ENCODE results near the gene NENF. TPM values are rescaled to one million over a fixed set of nuclear protein-coding genes. Genes with fewer than 3 reads are reported as not detected.

Gene NENF
- total RNA-seq, 2 experiments from 2014 or later = 21.2 to 22.4 TPM

GRCh38 chr1:212482006-212482636 lies 49.4 kb downstream of the NENF start:
- intact Hi-C loops (cut with DNase I, micrococcal nuclease) = no loop called here
- Mint-ChIP-seq H3K36me3 (ENCODE audit: low read depth) (no peaks in the 10 kb centered on the region), H3K27ac (no peak overlapping the region), H3K4me3 (no peak overlapping the region), H3K9me3 (no peaks in the 10 kb centered on the region), H3K4me1 (ENCODE audit: low read depth) (peaks cover 3% of the 10 kb centered on the region), H3K27me3 (peaks cover 8% of the 10 kb centered on the region)
- ChIA-PET POLR2A (no interaction called here), CTCF (interaction anchor here (1.4 kb wide), 1 partner anchor 183 kb away, joined by 3 read pairs; no protein-coding TSS in a partner anchor)
- Histone ChIP-seq H3K27me3 (ENCODE audit: control insufficient read depth in 1 of 2, insufficient read depth in 2 of 2, low read length in 2 of 2) (no peaks in the 10 kb centered on the region), H3K27ac (ENCODE audit: low read depth in 1 of 2, low read length in 2 of 2) (no peak overlapping the region), H3K4me1 (ENCODE audit: insufficient read depth, low read length) (peaks cover 12% of the 10 kb centered on the region), H3K9me3 (ENCODE audit: control insufficient read depth in 1 of 2, insufficient read depth in 1 of 2, low read length in 2 of 2) (no peaks in the 10 kb centered on the region), H3K36me3 (ENCODE audit: insufficient read depth, low read length) (no peaks in the 10 kb centered on the region), H3K4me3 (ENCODE audit: low read length) (no peak overlapping the region)
- DNase-seq (no peak), ATAC-seq (ENCODE audit: poor library complexity) (no peak)
- no peak for TF ChIP-seq CTCF (IDR thresholded peaks at IDR 0.05)

DNA sequence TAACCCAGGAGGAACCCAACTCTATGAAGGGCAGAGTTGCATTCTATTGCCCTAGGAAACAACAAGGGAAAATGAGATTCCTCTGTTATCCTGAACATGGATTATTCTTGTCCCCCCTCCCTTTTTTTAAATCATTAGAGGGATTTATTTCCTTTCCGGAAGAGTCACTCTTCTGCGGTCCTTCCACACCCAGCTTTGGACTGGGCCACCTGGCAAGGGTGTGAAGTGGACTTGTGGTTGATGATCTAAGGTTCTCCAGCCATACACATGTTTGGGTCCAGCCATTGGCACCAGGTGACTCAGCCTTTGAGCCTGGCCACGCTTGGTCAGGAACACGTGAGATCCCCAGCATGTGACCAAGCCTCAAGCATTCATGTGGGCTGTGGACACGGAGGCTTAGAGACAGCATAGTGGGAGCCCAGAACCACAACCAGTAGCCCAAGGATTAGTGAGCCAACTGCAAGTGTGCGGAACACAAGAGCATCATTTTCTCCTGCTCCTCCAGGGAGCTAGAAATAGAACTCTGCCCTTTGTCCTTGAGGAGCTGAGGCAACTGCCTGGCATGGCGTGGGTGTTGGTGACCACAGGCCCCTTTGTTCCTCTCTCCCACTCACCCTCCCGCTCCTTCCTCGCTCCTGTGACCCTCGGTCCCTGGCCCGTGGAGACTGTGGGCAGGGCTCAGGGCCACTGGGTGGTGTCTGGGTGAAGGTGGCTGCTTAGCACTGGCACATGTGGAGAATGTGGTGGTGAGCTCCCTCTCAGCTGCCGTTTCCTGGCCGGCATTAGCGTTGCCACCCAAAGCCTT lies 50.1 kb downstream of the NENF start:
- H3K9me3 ChIP-seq (ENCODE audit: control insufficient read depth in 1 of 2, insufficient read depth in 1 of 2, low read length in 2 of 2) = no peaks in the 10 kb centered on the region
- no peak overlapping the region for H3K4me3 Mint-ChIP-seq
- ATAC-seq (ENCODE audit: poor library complexity) = no peak
- ChIA-PET CTCF (no interaction called here), POLR2A (no interaction called here)
- no peaks in the 10 kb centered on the region for H3K36me3 ChIP-seq (ENCODE audit: insufficient read depth, low read length)
- H3K4me3 ChIP-seq (ENCODE audit: low read length) = no peak overlapping the region
- intact Hi-C loops (cut with DNase I, micrococcal nuclease) = no loop called here
- no peak overlapping the region for H3K27ac Mint-ChIP-seq
- no peak for TF ChIP-seq CTCF (IDR thresholded peaks at IDR 0.05)
- H3K27me3 Mint-ChIP-seq = peaks cover 6% of the 10 kb centered on the region
- H3K9me3 Mint-ChIP-seq = no peaks in the 10 kb centered on the region
- no peak overlapping the region for H3K27ac ChIP-seq (ENCODE audit: low read depth in 1 of 2, low read length in 2 of 2)
- H3K27me3 ChIP-seq (ENCODE audit: control insufficient read depth in 1 of 2, insufficient read depth in 2 of 2, low read length in 2 of 2) = no peaks in the 10 kb centered on the region
- no peaks in the 10 kb centered on the region for H3K4me1 Mint-ChIP-seq (ENCODE audit: low read depth)
- DNase-seq = peak in 2 of 14 experiments; percentile 13 to 37
- peaks cover 4% of the 10 kb centered on the region for H3K4me1 ChIP-seq (ENCODE audit: insufficient read depth, low read length)
- H3K36me3 Mint-ChIP-seq (ENCODE audit: low read depth) = no peaks in the 10 kb centered on the region

- peak in 2 of 14 experiments; percentile 43 to 55 for DNase-seq
- Histone ChIP-seq H3K4me1 (ENCODE audit: insufficient read depth, low read length) (no peaks in the 10 kb centered on the region), H3K9me3 (ENCODE audit: control insufficient read depth in 1 of 2, insufficient read depth in 1 of 2, low read length in 2 of 2) (no peaks in the 10 kb centered on the region), H3K36me3 (ENCODE audit: insufficient read depth, low read length) (no peaks in the 10 kb centered on the region), H3K27me3 (ENCODE audit: control insufficient read depth in 1 of 2, insufficient read depth in 2 of 2, low read length in 2 of 2) (no peaks in the 10 kb centered on the region), H3K4me3 (ENCODE audit: low read length) (no peak overlapping the region), H3K27ac (ENCODE audit: low read depth in 1 of 2, low read length in 2 of 2) (no peak overlapping the region)
- ChIA-PET CTCF (no interaction called here), POLR2A (no interaction called here)
- no peak for TF ChIP-seq CTCF (IDR thresholded peaks at IDR 0.05)
- Mint-ChIP-seq H3K4me3 (no peak overlapping the region), H3K27me3 (peaks cover 6% of the 10 kb centered on the region), H3K4me1 (ENCODE audit: low read depth) (no peaks in the 10 kb centered on the region), H3K36me3 (ENCODE audit: low read depth) (no peaks in the 10 kb centered on the region), H3K27ac (no peak overlapping the region), H3K9me3 (no peaks in the 10 kb centered on the region)
- intact Hi-C loops (cut with DNase I, micrococcal nuclease) = no loop called here
- no peak for ATAC-seq (ENCODE audit: poor library complexity)
Measured at GRCh38 chr1:212484701-212485570, 52.2 kb downstream of the NENF start.
